K562 (cell line): ENCODE measurements around the gene CDC14A. TPM values are rescaled to one million over a fixed set of nuclear protein-coding genes. Genes with fewer than 3 reads are reported as not detected.

Source experiments
- ATAC-seq: fragments of 200-7000 bp; cut with Tn5 transposase; 3 replicates; pipeline ENCODE4 v1.9.1; 2020; ENCODE audit warnings: moderate library complexity
- BruUV-seq: library from RNA; stranded (reverse); fragments of 400-500 nt; replicated peaks from 2 replicates; lab custom pipeline; 2021; lab: Mats Ljungman, UMichigan
- CTCF ChIA-PET: fragments of 300-600 bp; formaldehyde crosslinking; extraction: SDS; loops from one replicate; lab custom pipeline; 2021; ENCODE audit warnings: low intra/inter-chr PET ratio; lab: Yijun Ruan, JAX
- POLR2A ChIA-PET: fragments of 300-600, 350-650 bp; sonication (Branson Sonifier 250); formaldehyde crosslinking; extraction: SDS; loops from one replicate; lab custom pipeline; 2021; ENCODE audit warnings: antibody characterized with exemption, inconsistent platforms; lab: Yijun Ruan, JAX
- DNase-seq, 4 experiments: peaks; one replicate each; pipeline versions ENCODE4 v3.0.0 to v3.0.0-alpha.2; 2011 to 2018; ENCODE audit warnings: low spot score in 3 of 4, mixed read lengths in 3 of 4; ENCODE audit errors: extremely low read depth in 1 of 4
- FAIRE-seq: peaks from 2 replicates; lab custom pipeline; 2011; peaks lifted over from hg19 to GRCh38; lab: Jason Lieb, UNC
- H2AFZ ChIP-seq: 2 replicates; pipeline ENCODE4 v1.6.0; 2011; ENCODE audit warnings: low read depth, low read length, control low read depth, inconsistent platforms
- H3K27ac ChIP-seq: fragments of 200-600 bp; 3 replicates; pipeline ENCODE4 v1.8.0; 2011; ENCODE audit warnings: low read depth, mild to moderate bottlenecking, control low read depth, inconsistent platforms, low read length, moderate library complexity, mixed read lengths; ENCODE audit errors: extremely low read depth
- H3K27me3 ChIP-seq, 2 experiments: fragments of 300-600 bp in 1 of 2; 2 replicates in 1 of 2; 3 replicates in 1 of 2; pipeline versions ENCODE4 v1.6.0 to v1.8.0; 2011; ENCODE audit warnings: inconsistent platforms in 2 of 2, low read length in 2 of 2, mild to moderate bottlenecking in 1 of 2, mixed read lengths in 1 of 2, moderate library complexity in 1 of 2; ENCODE audit not compliant: control insufficient read depth in 2 of 2, insufficient read depth in 2 of 2
- H3K36me3 ChIP-seq: fragments of 300-600 bp; 3 replicates; pipeline ENCODE4 v1.8.0; 2011; ENCODE audit warnings: mild to moderate bottlenecking, low read length, inconsistent platforms; ENCODE audit not compliant: control insufficient read depth, insufficient read depth
- H3K4me1 ChIP-seq, 2 experiments: fragments of 200-600 bp in 1 of 2; replicated peaks in 1 of 2; 2 replicates in 1 of 2; 3 replicates in 1 of 2; pipeline versions ENCODE4 v1.5.1 to v1.8.0; 2011; ENCODE audit warnings: inconsistent platforms in 2 of 2, low read length in 2 of 2, mild to moderate bottlenecking in 1 of 2, mixed read lengths in 1 of 2, moderate library complexity in 1 of 2; ENCODE audit not compliant: control insufficient read depth in 2 of 2, insufficient read depth in 2 of 2
- H3K4me2 ChIP-seq: 2 replicates; pipeline ENCODE4 v1.6.1; 2011; ENCODE audit warnings: low read length, control low read depth, inconsistent platforms, mixed read lengths; ENCODE audit not compliant: insufficient read depth
- H3K4me3 ChIP-seq: fragments of 200-600 bp; sonication (generic), shearing (Covaris generic); 2 replicates; pipeline ENCODE4 v1.5.1; 2016; ENCODE audit warnings: control low read depth, inconsistent platforms
- H3K79me2 ChIP-seq: fragments of 200-600 bp; 3 replicates; pipeline ENCODE4 v1.8.0; 2011; ENCODE audit warnings: low read length, inconsistent platforms; ENCODE audit not compliant: control insufficient read depth, insufficient read depth
- H3K9ac ChIP-seq, 2 experiments: 2 replicates each; pipeline versions ENCODE4 v1.6.0 to v1.6.1; 2011; ENCODE audit warnings: low read depth in 2 of 2, low read length in 2 of 2, control low read depth in 1 of 2, inconsistent platforms in 1 of 2, mild to moderate bottlenecking in 1 of 2, mixed read lengths in 1 of 2; ENCODE audit not compliant: insufficient read depth in 1 of 2
- H3K9me1 ChIP-seq: one replicate; pipeline ENCODE4 v1.6.0; 2011; ENCODE audit warnings: inconsistent platforms, mild to moderate bottlenecking, low read length, moderate library complexity; ENCODE audit not compliant: control insufficient read depth, insufficient read depth
- H3K9me3 ChIP-seq: replicated peaks from 2 replicates; pipeline ENCODE4 v1.5.1; 2011; ENCODE audit warnings: low read depth, low read length, inconsistent platforms; ENCODE audit not compliant: control insufficient read depth, insufficient read depth
- H4K20me1 ChIP-seq: replicated peaks from 2 replicates; pipeline ENCODE4 v1.6.1; 2011; ENCODE audit warnings: low read length, inconsistent platforms, mixed read lengths; ENCODE audit not compliant: control insufficient read depth, insufficient read depth
- HDAC2 ChIP-seq: fragments of 450-650 bp; IDR thresholded peaks from 2 replicates; pipeline ENCODE4 v1.6.1; 2016; ENCODE audit warnings: mild to moderate bottlenecking
- HMG20B ChIP-seq: fragments of 250-450 bp; sonication (Bioruptor Pico); IDR thresholded peaks from 2 replicates; pipeline ENCODE4 v1.5.0; 2021; ENCODE audit warnings: mild to moderate bottlenecking
- HNRNPUL1 ChIP-seq: fragments of 200-400 bp; formaldehyde crosslinking; IDR thresholded peaks from 2 replicates; pipeline ENCODE4 v1.6.1; 2017; ENCODE audit warnings: low read length
- HOMEZ ChIP-seq: fragments of 250-450 bp; sonication (Bioruptor Pico); IDR thresholded peaks from 2 replicates; pipeline ENCODE4 v1.4.0; 2020; ENCODE audit warnings: mild to moderate bottlenecking, moderate library complexity
- PCBP2 ChIP-seq: fragments of 200-400 bp; formaldehyde crosslinking; IDR thresholded peaks from 2 replicates; pipeline ENCODE4 v1.6.1; 2018; ENCODE audit warnings: low read length, low read depth, mild to moderate bottlenecking, moderate library complexity; ENCODE audit not compliant: poor library complexity, severe bottlenecking
- RCOR1 ChIP-seq, 2 experiments: IDR thresholded peaks; 2 replicates each; pipeline ENCODE4 v1.6.1; 2012; ENCODE audit warnings: low read depth in 2 of 2, low read length in 2 of 2, borderline replicate concordance in 1 of 2, improper control_type of control experiment in 1 of 2
- SAFB ChIP-seq: fragments of 200-400 bp; formaldehyde crosslinking; IDR thresholded peaks from 2 replicates; pipeline ENCODE4 v1.6.1; 2017; ENCODE audit warnings: low read depth, low read length, borderline replicate concordance
- TOE1 ChIP-seq, 2 experiments: fragments of 450-650 bp in 1 of 2; sonication (generic) in 1 of 2; formaldehyde crosslinking in 1 of 2; IDR thresholded peaks; 2 replicates each; pipeline versions ENCODE4 v1.7.1 to v1.8.0; 2016 to 2022; ENCODE audit warnings: borderline replicate concordance in 2 of 2, mild to moderate bottlenecking in 2 of 2, antibody characterized with exemption in 1 of 2, inconsistent platforms in 1 of 2, low read depth in 1 of 2, missing genetic modification reagents in 1 of 2, moderate library complexity in 1 of 2
- TRIM24 ChIP-seq, 2 experiments: fragments of 450-650 bp; IDR thresholded peaks; 2 replicates each; pipeline ENCODE4 v1.6.1; 2016
- ZNF316 ChIP-seq: fragments of 450-650 bp; IDR thresholded peaks from 2 replicates; pipeline ENCODE4 v1.6.1; 2016
- ZNF707 ChIP-seq: fragments of 250-450 bp; sonication (Bioruptor Pico); conservative IDR thresholded peaks from 2 replicates; pipeline ENCODE4 v1.8.0; 2022; ENCODE audit warnings: inconsistent platforms, mild to moderate bottlenecking, moderate library complexity
- WGBS: fragments of 100-300 bp; shearing (Covaris generic); methylation state at CpG from one replicate; pipeline ENCODE4 v1.1.6; 2016; ENCODE audit warnings: low coverage, mixed read lengths; ENCODE audit not compliant: insufficient coverage; ENCODE audit errors: missing lambda C conversion rate; 5-methylcytosine and 5-hydroxymethylcytosine counted together
- in situ Hi-C: fragments of 300-500 bp; cut with MboI; formaldehyde crosslinking; loops from 4 replicates; pipeline ENCODE4 v1.15.0; 2018; ENCODE audit warnings: inconsistent platforms, mixed read lengths
- intact Hi-C: fragments of 100-400 bp; cut with micrococcal nuclease; formaldehyde crosslinking; loops from 2 replicates; pipeline ENCODE4 v1.14.2; 2022
- polyA plus RNA-seq, 8 experiments: library from polyadenylated mRNA; depleted of rRNA in 4 of 8; stranded (reverse) in 5 of 8; unstranded in 3 of 8; fragments of >200 nt; fragmentation: Nextera tagmentation in 2 of 8; fragmentation: Illumina TruSeq in 1 of 8; extraction: Ambion mirVana in 2 of 8; extraction: Trizol in 1 of 8; gene quantifications; 2 replicates each; pipeline versions ENCODE4 v1.2.1 to v1.2.3, GENCODE V29; 2011 to 2014; ENCODE audit warnings: inconsistent platforms in 1 of 8, missing spikeins in 1 of 8
- total RNA-seq, 7 experiments: library from RNA; depleted of rRNA in 6 of 7; stranded (reverse); fragments of >200 nt in 6 of 7; fragmentation: Illumina TruSeq in 2 of 7; extraction: Trizol in 2 of 7; gene quantifications; 2 replicates each; pipeline versions ENCODE4 v1.2.1 to v1.2.3, GENCODE V29; 2011 to 2021; ENCODE audit warnings: low replicate concordance in 1 of 7
- TF ChIP-seq, protein P1 (sequence below): sonication (generic); formaldehyde crosslinking; IDR thresholded peaks from 2 replicates; pipeline ENCODE4 v1.8.0; 2022; ENCODE audit warnings: mild to moderate bottlenecking, low read depth, missing genetic modification reagents

CDC14A gene
- total and polyA plus RNA-seq, 9 of the 15 experiments (the other 6 are each of a cell fraction or from before 2014, with no cell fraction given) = 17.0 to 74.3 (median 33.4) TPM

- 86% methylated on average over 7 of the region's 7 CpGs for WGBS
- Histone ChIP-seq H3K4me2 (no peak overlapping the region), H3K9me1 (no peaks in the 10 kb centered on the region), H3K36me3 (no peaks in the 10 kb centered on the region), H2AFZ (peak overlapping the region; percentile 25; the same call in 1 of the 2 replicates), H4K20me1 (no peaks in the 10 kb centered on the region), H3K9me3 (no peaks in the 10 kb centered on the region; the same call in 1 of the 2 replicates), H3K27ac (no peak overlapping the region), H3K4me1 (peaks cover 10 to 27% of the 10 kb centered on the region in 2 experiments), H3K27me3 (no peaks in the 10 kb centered on the region), H3K9ac (no peak overlapping the region), H3K79me2 (no peaks in the 10 kb centered on the region), H3K4me3 (no peak overlapping the region)
- no TSS peak for BruUV-seq
- DNase-seq (no peak), ATAC-seq (no peak), FAIRE-seq (no peak)
- ChIA-PET CTCF (no interaction called here), POLR2A (no interaction called here)
- intact Hi-C loops (no loop called here), in situ Hi-C loops (no loop called here)
- no peak for TF ChIP-seq PCBP2
- TF ChIP-seq, protein P1, sequence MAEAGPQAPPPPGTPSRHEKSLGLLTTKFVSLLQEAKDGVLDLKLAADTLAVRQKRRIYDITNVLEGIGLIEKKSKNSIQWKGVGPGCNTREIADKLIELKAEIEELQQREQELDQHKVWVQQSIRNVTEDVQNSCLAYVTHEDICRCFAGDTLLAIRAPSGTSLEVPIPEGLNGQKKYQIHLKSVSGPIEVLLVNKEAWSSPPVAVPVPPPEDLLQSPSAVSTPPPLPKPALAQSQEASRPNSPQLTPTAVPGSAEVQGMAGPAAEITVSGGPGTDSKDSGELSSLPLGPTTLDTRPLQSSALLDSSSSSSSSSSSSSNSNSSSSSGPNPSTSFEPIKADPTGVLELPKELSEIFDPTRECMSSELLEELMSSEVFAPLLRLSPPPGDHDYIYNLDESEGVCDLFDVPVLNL (CRISPR knock-in tag) = no peak
- TF ChIP-seq TRIM24 (IDR thresholded peaks at IDR 0.05) = peak; percentile 43 to 68; a peak in 3 of 4 replicates
- TF ChIP-seq ZNF316 = peak; percentile 31; the same call in 1 of the 2 replicates
Observed at GRCh38 chr1:100321100-100321493, 31.2 kb upstream of the CDC14A start.

DNA sequence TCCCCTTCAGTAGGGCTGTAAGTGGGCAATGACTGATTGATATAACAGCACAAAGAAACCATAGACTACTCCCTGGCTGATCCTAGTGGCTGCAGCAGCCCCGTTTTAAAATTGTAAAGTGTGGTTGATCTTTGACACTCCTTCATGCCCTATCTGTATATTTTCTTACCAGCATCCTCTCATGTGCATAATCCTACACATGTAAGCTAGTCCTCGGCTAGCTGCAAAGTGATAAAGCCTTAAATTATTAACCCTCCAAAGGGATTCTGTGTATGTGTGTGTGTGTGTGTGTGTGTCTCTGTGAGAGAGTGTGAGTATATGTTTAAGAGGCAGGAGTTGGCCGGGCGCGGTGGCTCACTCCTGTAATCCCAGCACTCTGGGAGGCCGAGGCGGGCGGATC is 30.8 kb upstream of the CDC14A start:
- FAIRE-seq (no peak), DNase-seq (no peak), ATAC-seq (no peak)
- no peaks in the 10 kb centered on the region for H4K20me1 ChIP-seq
- intact Hi-C loops (no loop called here), in situ Hi-C loops (no loop called here)
- no peak overlapping the region for H3K4me3 ChIP-seq
- H3K27me3 ChIP-seq = no peaks in the 10 kb centered on the region
- H3K79me2 ChIP-seq = no peaks in the 10 kb centered on the region
- H2AFZ ChIP-seq = peak overlapping the region; percentile 25; the same call in 1 of the 2 replicates
- ChIA-PET CTCF (interaction anchor here (0.6 kb wide), 1 partner anchor 41 kb away, joined by 3 read pairs; no protein-coding TSS in a partner anchor), POLR2A (no interaction called here)
- peaks cover 10 to 27% of the 10 kb centered on the region in 2 experiments for H3K4me1 ChIP-seq
- no peaks in the 10 kb centered on the region for H3K9me1 ChIP-seq
- H3K9me3 ChIP-seq = no peaks in the 10 kb centered on the region
- no peaks in the 10 kb centered on the region for H3K36me3 ChIP-seq
- H3K4me2 ChIP-seq = no peak overlapping the region
- no peak overlapping the region for H3K27ac ChIP-seq
- H3K9ac ChIP-seq = no peak overlapping the region
- BruUV-seq = no TSS peak
- WGBS = 78% methylated on average over 8 of the region's 8 CpGs
- TF ChIP-seq HOMEZ (CRISPR knock-in tag) (no peak), HDAC2 (no peak), HNRNPUL1 (no peak), ZNF707 (CRISPR knock-in tag) (no peak), RCOR1 (IDR thresholded peaks at IDR 0.05; ENCODE audit: borderline replicate concordance in 1 of 2, low read depth in 2 of 2, low read length in 2 of 2) (no peak), SAFB (no peak), HMG20B (no peak), TOE1 (IDR thresholded peaks at IDR 0.05; ENCODE audit: borderline replicate concordance) (no peak), TOE1 (CRISPR knock-in tag; IDR thresholded peaks at IDR 0.05; ENCODE audit: borderline replicate concordance, low read depth) (no peak)
